ENCODE results near the gene BMPR1B.

BMPR1B gene

DNA sequence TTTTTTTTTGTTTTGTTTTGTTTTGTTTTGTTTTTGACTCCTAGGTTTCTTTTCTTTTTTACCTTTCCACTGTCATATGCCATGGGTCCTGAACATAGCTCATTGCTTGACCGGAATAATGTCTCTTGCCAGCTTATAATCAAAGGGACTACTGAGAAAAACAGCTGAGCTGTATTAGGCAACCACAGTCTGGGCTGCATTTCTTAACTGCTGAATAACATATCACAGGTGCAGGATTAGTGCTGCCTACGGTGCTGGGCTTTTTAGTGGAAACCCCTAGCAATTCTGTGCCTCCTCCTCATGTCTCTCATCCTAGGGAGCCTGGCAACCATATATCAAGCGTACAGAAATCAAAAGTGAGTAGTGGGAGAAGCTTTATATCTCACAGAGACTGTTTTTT, 333.5 kb downstream of the BMPR1B start:
- TF ChIP-seq ZNF274 (IDR thresholded peaks at IDR 0.05; ENCODE audit: low read depth, low read length): no peak
- no peak overlapping the region for H3K4me3 ChIP-seq (ENCODE audit: low read length)

DNA sequence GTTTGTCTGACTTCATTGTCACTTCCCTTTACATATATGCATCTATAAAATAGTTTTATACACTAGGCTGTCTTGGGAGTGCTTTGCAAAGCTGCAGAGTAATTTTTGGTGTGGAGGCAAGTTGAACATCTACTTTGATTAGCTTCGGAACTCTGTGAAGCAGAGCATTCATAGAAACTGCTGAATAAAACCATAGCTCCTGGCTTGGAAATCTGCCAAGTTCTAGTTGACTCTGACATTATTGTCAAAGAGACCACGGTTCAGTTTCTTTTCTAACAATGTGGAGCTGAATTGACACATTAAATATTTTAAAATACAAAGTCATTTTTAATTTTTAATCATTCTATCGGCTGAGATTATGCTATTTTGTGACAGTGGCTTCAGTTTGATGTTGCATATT, 335.0 kb downstream of the BMPR1B start:
- TF ChIP-seq ZNF274 (IDR thresholded peaks at IDR 0.05; ENCODE audit: low read depth, low read length): no peak
- H3K4me3 ChIP-seq (ENCODE audit: low read length): no peak overlapping the region

DNA sequence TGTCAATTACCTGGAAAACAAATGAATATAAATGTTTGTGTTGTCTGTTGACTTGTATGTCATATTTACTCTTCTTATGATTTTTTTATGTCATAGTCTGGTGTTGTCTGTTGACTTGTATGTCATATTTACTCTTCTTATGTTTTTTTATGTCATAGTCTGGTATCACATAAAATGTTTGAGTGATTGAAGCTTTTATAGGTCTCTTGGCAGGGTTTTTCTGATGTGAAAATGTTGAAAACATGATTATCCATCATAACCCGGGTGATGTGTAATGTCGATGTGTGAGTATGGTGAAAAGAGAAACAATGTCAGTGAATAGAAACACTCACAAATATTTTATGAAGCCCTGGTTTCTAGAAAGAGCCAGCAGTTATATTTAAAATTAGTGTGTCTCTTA, 335.7 kb downstream of the BMPR1B start:
- no peak overlapping the region for H3K4me3 ChIP-seq (ENCODE audit: low read length)
- TF ChIP-seq ZNF274 (IDR thresholded peaks at IDR 0.05; ENCODE audit: low read depth, low read length): no peak

DNA sequence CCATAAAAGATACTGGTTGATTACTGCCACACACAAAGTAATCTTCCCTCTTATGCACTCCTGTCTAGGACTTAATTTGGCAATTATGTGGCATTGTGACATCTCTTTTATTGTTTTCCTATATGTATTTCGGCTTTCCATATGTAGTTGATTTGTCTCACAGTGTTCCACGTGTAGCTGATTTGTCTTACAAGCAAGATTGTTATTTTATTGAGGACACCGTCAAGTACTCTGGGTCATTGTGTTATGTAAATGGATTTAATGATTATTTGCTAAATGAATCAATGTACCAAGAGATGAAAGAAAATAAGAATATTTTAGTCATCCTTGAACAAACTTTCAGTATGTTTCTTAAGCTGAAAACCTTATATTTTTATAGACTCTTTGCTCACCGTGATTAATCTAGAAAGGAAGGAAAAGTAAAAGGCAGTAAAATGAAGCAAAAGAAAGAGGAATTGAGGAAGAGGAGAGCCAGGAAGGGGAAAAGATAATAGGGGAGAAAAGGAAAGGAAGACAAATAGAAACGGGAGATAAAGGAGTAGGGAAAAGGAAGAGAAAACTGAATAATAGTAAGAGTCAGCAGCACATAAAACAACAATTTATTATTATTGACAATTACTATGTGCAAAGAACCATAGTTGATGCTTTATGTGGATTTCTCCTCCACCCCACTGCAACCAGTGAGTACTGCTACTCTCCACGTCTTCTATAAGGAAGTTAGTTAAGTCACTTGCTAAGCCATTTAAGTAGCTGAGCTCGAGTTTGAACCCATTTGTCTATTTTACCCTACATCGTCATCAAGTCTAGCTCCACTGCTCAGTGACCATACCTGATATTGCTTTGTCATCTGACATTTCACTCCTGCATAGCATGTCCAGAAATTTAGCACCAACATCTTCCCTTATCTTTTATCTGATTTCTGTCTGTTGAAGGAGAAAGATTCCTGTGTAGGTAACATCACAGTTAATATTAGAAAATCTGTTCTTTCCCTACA, 336.5 kb downstream of the BMPR1B start:
- TF ChIP-seq ZNF274 (IDR thresholded peaks at IDR 0.05; ENCODE audit: low read depth, low read length): no peak
- no peak overlapping the region for H3K4me3 ChIP-seq (ENCODE audit: low read length)

DNA sequence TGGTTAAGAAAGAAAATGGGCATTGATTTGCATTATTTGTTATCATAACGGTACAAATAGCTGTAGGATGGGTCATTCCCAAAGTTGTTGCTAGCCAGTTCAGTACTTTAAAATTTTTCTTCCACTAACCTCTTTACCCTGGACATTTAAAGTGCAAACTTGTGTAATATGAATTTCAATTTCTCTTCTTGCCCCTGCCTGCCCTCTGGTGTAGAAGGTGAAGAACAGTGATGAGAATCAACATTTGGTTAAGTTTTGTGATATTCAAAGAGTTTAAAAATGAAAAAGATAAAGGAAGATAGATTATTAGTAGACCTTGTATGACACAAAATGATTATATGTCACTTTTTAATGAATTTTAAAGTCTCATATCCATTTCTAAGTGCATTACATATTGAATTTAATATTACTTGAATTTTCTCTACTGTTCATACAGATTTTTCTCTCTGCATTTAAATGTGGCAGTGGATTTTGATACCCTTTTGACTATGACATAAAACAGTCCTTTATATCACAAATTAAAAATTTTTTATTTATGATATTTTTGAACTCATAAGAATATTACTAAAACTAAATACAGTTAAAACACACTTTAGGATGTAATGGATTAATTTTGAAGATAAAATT, 337.7 kb downstream of the BMPR1B start:
- H3K4me3 ChIP-seq (ENCODE audit: low read length): no peak overlapping the region
- no peak for TF ChIP-seq ZNF274 (IDR thresholded peaks at IDR 0.05; ENCODE audit: low read depth, low read length)

DNA sequence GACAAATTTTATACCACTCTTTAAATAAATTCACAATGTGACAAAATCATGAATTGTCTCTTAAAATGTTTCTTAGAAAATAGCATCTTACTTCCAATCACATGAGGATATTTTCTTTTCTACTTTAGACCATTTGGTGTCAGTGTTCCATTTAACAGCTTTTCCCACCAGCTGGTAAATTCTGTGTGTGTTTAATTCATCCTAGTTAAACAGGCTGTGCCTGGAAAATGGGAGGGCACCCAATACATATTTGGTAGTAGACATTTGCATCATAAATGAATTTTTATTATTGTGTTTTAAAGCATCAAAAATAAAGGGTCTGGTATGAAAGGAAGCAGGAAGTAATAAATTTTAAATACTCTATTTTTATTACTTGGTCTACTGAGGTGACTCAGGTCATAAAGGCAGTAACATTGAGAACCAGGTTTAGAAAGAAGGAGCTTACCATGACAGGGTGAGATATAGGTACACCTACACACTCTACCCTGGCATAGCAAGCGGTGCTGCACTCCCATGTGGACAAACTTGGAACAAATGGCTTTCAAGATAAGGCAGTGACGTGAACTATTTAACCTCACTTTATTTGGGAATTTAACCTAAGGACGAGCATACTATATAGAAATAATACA, 344.5 kb downstream of the BMPR1B start:
- no peak for TF ChIP-seq ZNF274 (IDR thresholded peaks at IDR 0.05; ENCODE audit: low read depth, low read length)
- no peak overlapping the region for H3K4me3 ChIP-seq (ENCODE audit: low read length)

DNA sequence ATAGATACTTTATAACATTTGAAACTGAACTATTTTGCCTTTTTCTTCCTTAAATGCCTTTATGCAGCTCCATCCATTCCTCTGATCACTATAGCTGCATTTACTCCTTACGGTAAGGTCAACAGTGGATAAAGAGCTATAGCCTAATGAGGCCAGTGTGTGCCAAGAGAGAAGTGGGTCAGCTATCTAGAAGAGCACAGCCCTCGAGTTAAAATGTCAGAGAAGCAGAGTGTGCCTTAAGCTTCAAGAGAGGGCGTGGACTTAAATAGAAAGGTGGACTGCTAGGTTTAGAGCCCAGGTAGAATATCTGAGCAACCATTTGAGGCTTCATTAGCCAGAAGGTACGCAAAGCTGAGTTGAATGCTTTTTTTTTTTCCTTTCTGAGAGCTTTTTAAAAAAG, 347.4 kb downstream of the BMPR1B start:
- TF ChIP-seq ZNF274 (IDR thresholded peaks at IDR 0.05; ENCODE audit: low read depth, low read length): no peak

DNA sequence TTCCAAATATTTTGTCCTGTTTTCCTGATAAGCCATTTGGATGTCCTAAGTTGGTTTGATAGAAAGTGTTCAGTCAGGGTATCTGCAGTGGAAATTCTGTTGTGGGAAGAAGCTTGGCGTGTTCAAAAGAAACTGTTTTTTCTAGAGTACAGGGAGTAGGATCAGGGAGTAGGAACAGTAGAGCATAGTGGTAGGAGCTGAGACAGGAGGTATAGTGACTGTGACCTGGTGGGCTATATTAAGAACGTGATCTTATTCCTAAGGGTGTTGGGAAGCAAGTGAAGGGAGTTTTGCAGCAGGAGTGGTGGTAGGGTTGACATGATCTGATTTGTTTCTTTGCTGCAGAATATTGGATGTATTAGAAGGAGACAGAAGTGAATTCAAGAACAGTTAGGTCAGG, 348.2 kb downstream of the BMPR1B start:
- no peak for TF ChIP-seq ZNF274 (IDR thresholded peaks at IDR 0.05; ENCODE audit: low read depth, low read length)
- H3K4me3 ChIP-seq (ENCODE audit: low read length): no peak overlapping the region

More for the DNA sequence above, 347.4 kb downstream of the BMPR1B start:
- H3K4me3 ChIP-seq (ENCODE audit: low read length): no peak overlapping the region

DNA sequence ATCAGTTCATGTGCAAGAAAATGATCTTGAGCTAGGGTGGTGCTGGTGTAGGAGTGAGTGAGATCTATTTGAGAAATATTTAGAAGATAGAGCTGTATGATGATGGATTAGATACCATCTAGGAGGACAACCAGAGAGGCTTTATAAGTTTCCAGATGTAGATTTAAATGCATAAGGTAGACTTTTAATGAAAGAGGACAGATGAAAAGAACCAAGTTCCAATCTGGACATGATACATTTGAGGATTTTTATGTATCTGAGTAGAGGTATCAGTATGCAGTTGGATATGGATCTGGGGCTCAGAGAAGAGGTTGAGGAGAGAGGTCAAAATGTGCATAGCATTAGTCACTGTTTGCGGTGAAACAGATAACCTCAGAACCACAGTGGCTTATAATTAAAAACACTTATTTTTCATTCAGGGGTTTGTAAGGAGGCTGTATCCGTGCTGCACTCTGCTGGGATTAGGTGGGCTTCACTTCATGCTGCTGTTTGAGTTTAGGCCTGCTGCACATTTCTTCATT, 348.7 kb downstream of the BMPR1B start:
- H3K4me3 ChIP-seq (ENCODE audit: low read length): no peak overlapping the region

DNA sequence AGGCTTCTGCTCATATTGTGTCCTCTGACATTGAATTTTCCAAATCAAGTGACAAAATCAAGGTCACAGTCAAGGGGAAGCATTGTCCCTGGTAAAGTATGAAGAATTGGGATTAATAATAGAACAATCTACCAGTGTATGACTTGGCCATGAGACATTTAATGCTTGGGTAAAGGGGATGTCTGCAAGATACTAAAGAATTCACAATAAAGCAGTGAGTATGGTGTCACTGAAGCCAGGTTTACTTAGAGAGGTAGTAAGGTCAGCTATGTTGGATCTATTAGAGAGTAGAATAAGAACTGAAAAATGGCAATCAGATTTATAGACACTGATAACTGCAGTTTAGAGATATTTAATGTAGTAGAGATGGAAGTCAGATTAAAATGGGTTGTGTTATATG, 349.2 kb downstream of the BMPR1B start:
- H3K4me3 ChIP-seq (ENCODE audit: low read length): no peak overlapping the region
- TF ChIP-seq ZNF274 (IDR thresholded peaks at IDR 0.05; ENCODE audit: low read depth, low read length): no peak

More for the DNA sequence above, 348.7 kb downstream of the BMPR1B start:
- no peak for TF ChIP-seq ZNF274 (IDR thresholded peaks at IDR 0.05; ENCODE audit: low read depth, low read length)

DNA sequence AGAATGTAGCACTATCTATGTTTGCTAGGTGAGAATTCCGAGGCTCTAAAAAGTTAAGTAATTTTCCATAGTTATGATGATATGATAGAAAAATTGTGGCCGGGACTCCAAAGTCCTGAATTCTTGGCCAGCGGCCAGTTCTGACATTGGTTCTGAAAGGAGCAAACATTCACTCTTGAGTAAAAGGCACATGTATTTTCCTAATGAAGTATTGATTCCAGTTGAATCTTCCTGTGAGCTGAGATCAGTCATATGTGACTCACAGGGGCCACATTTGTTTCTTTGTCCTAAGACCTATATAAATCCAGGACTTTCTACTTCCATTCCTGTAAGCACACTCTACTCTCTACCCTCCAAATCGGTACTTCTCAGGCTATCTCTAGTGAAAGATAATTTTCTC, 349.9 kb downstream of the BMPR1B start:
- TF ChIP-seq ZNF274 (IDR thresholded peaks at IDR 0.05; ENCODE audit: low read depth, low read length): no peak
- no peak overlapping the region for H3K4me3 ChIP-seq (ENCODE audit: low read length)

DNA sequence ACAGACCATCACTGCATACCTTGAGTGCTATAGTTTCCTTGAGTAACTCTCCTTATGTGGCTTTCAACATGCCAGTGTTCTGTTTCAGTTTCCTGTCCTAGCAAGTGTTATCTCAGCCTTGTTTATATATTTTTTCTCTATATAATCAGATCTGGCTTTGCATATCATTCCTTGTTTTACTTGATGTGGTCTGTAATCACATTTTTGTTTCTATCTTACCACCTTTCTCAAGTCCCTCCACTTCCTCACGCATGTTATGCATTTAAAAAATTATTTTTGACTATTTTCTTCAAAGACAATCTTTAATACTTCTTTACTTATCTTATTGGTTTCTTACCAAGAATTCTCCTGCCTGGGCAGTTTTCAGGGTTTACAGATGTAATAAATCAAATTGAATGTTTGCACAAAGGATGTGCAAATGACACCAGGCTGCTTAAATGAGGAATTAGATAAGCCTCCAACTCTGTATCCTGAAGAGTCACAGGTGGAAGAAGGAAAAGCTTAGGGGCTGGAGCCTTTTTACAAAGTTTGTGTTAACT, 351.2 kb downstream of the BMPR1B start:
- no peak overlapping the region for H3K4me3 ChIP-seq (ENCODE audit: low read length)
- TF ChIP-seq ZNF274 (IDR thresholded peaks at IDR 0.05; ENCODE audit: low read depth, low read length): no peak

DNA sequence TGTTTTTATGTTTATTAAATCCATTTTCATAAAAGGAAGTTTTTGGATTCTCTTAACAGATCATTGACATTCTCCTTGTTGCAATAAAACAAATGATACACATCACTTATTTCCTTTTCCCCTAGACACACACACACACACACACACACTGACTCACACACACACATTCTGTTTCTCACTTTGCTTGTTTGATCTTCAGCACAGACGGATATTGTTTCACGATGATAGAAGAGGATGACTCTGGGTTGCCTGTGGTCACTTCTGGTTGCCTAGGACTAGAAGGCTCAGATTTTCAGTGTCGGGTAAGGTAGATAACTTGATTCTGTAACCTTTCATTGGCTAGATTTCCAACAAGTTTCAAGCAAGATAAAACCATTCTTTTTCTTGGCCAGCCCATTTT, 356.8 kb downstream of the BMPR1B start:
- no peak for TF ChIP-seq ZNF274 (IDR thresholded peaks at IDR 0.05; ENCODE audit: low read depth, low read length)
- no peak overlapping the region for H3K4me3 ChIP-seq (ENCODE audit: low read length)

DNA sequence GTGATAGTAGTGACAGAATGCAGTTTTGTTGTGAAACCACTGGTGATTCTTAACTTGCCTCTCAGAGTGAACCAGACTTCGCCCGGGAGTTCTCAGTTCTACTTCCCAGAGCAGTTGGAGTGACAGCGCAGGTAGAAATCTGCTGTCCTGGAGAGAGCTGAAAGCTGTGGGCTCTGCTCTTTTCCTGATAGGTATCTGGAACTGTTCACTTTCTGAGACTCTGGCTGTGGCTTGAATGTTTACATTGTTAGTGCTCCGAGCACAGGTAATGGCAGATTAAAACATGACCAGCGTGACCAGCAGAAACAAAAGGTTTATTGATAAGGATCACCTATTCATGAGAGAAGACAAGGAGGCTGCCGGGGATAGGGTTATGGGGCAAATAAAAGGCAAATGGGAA, 360.7 kb downstream of the BMPR1B start:
- H3K4me3 ChIP-seq (ENCODE audit: low read length): no peak overlapping the region
- no peak for TF ChIP-seq ZNF274 (IDR thresholded peaks at IDR 0.05; ENCODE audit: low read depth, low read length)

Measured in GM08714 (cell line).